Left colon (tissue), 2 donors: Measurements from ENCODE around the gene AMZ1. TPM values are rescaled to one million over a fixed set of nuclear protein-coding genes. Genes with fewer than 3 reads are reported as not detected.
"Not testable (repeated sequence)": the region's sequence is repeated elsewhere in the genome, so short reads cannot be mapped to it uniquely, and the experiment has no call there.

Experiments
- ATAC-seq: fragments of 200-7000 bp; cut with Tn5 transposase; one replicate; pipeline ENCODE4 v1.9.1; 2020; ENCODE audit warnings: mild to moderate bottlenecking, moderate library complexity
- DNase-seq, 2 donors: peaks; one replicate each; pipeline ENCODE4 v3.0.0-alpha.2; 2020
- intact Hi-C, 2 donors: fragments of 100-400 bp; cut with DNase I in 1 of 2; cut with micrococcal nuclease in 1 of 2; formaldehyde crosslinking; loops; one replicate each; pipeline versions ENCODE4 v1.11.2 to v1.14.0; 2022; cut with DNase I, micrococcal nuclease
- total RNA-seq, 2 donors: library from RNA; stranded (reverse); fragmentation: NEBNext Ultra II Directional; extraction: Animal tissue kit (Norgen Biotek cat#: 25700); gene quantifications; one replicate each; pipeline ENCODE4 v1.2.1, GENCODE V29; 2021
- donor health status: DM: no; HTN: no; CAD: no.
- donor health status: DM: yes; HTN: yes; CAD: no.

Gene AMZ1
- total RNA-seq, 2 donors from 2014 or later = 0.28 TPM; not detected in 1

DNA sequence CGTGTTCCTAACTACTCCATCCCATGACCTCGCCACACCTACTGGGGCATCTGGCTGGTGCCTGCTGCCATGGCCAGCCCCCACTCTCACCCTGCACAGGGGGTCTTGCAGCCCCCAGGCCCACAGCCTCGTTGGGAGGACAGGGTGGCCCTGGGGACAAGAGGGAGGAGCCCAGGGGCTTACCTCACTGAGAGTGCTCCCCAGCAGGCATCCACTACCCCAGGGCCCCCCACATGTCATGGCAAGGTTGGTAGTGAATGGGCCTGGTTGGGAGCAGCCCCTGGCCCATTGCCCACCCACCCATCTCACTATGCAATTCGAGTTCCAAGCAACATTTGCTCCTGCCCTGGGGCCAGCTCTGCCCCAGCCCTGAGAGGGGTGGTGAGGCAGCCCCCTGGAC lies 24.0 kb upstream of the AMZ1 start:
- DNase-seq = no peak
- ATAC-seq = no peak
- intact Hi-C loops = no loop called here

DNA sequence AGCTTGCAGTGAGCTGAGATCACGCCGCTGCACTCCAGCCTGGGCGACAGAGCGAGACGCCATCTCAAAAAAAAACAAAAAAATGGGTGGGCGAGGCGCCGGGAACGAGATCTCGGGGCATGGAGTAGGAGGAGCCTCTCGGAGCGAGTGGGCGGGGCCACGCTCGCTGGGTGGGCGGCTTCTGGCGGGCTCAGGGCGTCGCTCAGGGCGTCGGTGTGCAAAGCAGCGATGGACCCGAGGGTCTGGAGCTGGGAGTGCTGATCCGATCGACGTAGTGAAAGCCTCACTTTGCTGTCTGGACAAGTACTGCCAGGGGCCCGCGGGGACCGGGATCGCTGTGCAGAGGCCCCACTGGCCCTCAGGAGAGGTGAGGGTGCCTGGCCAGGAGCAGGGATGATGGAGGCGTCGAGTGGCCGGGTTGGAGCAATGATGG lies 22.6 kb upstream of the AMZ1 start:
- no peak for ATAC-seq
- intact Hi-C loops = no loop called here
- no peak for DNase-seq

DNA sequence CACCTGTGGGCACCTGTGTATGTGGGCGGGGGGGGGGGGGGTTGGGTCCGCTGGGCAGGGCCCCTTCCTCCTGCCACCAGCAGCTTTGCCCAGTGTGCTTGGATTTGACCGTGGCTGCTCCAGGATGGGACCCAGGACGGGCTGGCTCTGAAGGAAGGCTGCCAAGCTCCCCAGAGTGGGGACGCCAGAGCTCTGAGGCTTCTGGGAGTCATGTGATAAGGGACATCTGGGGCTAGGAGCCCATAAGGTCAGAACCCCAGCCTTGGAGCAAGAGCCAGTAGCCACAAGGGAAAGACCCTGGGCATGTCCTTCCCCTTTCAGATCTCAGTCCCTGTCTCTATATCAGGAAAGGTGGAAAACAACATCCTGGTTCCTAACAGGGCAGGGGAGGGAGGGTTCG lies 21.8 kb upstream of the AMZ1 start:
- DNase-seq (no peak), ATAC-seq (no peak)
- intact Hi-C loops = no loop called here

DNA sequence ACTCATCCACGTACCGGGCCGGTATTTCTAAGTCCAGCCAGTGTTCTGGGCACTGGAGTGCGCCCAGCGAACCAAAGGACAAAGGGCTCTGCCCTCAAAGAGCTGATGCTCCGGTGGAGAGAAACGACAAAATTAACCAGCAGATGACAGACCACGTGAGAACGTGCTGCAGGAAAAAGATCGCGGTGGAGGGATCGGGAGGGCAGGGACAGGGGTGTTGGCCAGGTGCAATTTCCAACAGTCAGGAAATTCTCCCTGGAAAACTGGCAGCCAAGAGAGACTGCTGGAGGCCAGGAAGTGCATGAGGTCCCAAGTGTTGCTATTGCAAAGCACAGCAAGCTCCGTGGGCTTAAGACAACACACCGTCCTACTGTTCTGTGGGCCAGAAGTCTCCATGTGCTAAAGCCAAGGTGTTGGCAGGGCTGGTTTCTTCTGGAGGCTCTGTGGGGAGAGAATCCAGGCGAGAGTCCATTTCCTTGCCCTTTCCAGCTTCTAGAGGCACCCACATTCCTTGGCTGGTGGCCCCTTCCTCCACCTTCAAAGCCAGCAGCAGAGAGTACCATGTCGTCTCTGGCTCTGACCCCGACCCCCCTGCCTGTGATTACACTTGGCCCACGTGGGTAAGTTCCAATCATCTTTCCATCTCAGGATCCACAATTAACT lies 21.3 kb upstream of the AMZ1 start:
- ATAC-seq = peak; percentile 61
- intact Hi-C loops = no loop called here

DNA sequence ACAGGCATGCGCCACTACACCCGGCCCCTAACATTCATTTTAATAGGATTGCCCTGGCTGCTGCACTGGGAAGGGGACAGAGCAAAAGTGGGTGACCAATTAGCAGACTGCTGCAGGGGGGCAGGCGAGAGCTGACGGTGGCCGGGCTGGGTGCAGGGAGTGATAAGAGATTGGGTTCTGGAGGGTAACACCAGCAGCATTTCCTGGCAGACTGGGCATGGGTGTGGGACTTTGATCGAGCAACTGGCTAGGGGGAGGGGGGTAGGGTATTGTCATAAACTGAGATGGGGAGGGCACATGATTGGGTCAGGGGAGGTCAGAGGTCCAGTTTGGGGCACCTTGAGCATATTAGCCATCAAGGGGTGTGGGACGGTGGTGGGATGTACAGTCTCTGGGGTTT lies 20.2 kb upstream of the AMZ1 start:
- no peak for ATAC-seq
- intact Hi-C loops = no loop called here
- DNase-seq = no peak

More for the DNA sequence above, 21.3 kb upstream of the AMZ1 start:
- DNase-seq = no peak

DNA sequence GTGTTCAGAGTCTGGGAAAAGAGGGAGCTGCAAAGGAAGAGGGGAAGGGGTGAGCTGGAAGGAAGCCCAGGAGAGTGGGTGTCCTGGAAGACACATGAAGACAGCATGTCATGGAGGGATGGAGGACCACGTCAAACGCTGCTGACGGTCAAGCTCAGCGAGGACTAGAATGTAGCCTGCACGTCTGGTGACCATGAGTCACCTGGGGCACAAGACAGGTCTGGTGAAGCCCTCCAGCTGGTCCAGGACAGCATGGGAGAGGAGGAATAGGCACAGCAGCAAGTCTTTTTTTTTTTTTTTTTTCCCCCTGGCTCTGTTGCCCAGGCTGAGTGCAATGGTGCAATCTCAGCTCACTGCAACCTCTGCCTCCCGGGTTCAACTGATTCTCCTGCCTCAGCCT lies 19.6 kb upstream of the AMZ1 start:
- DNase-seq (no peak), ATAC-seq (no peak)
- intact Hi-C loops = no loop called here

DNA sequence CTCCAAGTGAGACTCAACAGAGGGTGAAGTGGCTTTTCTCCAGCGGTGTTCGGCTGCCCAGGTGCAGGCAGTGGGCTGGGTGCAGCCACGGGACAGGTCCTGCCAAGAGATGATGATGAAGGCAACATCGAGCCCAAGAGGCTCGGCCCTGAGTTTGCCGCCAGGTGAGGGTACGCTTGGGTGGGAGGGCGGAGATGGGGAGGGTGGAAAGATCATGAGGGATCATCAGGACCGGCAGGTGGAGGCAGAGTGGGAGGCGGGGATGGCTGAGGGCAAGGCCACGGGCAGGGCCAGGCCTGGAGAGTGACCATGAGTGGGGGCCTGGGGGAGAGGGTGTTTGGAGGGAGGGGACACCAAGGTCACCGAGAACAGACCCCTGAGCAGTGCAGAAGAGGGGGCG lies 17.8 kb upstream of the AMZ1 start:
- DNase-seq (no peak), ATAC-seq (no peak)
- intact Hi-C loops = no loop called here

DNA sequence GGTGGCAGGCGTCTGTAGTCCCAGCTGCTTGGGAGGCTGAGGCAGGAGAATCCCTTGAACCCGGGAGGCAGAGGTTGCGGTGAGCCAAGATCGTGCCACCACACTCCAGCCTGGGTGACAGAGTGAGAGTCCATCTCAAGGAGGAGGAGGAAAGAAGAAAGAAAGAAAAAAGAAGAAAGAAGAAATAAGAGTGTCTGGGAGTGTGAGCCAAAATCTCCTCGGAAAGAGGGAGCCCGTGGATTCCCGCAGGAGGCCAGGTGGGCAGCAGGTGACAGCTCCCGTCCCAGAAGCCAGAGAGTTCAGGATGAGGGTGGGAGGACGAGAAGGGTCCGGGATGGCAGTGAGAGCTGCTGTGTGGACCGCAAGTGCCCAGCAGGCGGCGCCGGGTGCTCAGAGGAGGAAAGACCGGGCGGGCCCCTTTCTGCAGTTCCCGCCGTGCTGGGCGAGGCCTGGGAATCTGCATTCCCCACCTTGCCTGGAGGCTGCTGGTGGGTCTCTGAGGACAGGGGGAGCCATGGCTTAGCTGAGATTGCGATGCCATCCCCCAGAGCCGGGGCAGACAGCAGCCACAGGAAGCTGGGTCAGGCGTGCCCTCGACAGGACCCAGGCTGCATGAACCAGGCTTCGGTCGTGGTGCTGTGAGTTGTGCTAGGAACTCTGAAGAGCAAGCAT lies 17.1 kb upstream of the AMZ1 start:
- intact Hi-C loops = no loop called here
- ATAC-seq (peak; percentile 72), DNase-seq (peak; percentile 49 to 81)

DNA sequence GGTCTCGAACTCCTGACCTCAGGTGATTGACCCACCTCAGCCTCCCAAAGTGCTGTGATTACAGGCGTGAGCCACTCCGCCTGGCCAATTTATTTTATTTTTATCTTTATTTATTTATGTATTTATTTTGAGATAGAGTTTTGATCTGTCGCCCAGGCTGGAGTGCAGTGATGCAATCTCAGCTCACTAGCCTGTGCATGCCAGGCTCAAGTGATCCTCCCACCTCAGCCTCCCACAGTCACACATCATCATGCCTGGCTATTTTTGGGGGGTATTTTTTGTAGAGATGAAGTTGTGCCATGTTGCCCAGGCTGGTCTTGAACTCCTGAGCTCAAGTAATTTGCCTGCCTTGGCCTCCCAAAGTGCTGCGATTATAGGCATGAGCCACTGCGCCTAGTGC lies 14.8 kb upstream of the AMZ1 start:
- ATAC-seq, intact Hi-C loops, DNase-seq: not testable (repeated sequence)

DNA sequence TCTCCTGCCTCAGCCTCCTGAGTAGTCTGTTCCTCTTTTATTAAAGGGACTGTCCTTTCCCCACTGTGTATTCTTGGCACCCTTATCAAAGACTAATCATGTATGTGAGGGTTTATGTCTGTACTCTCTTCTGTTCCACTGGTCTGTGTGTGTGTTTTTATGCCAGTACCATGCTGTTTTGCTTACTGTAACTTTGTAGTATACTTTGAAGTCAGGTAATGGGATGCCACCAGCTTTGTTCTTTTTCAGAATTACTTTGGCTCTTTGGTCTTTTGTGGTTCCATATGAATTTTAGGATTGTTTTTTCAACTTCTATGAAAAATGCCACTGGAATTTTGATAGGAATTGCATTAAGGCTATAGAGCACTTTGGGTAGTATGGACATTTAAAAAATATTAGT lies 14.1 kb upstream of the AMZ1 start:
- intact Hi-C loops = no loop called here
- DNase-seq = no peak
- ATAC-seq = no peak

DNA sequence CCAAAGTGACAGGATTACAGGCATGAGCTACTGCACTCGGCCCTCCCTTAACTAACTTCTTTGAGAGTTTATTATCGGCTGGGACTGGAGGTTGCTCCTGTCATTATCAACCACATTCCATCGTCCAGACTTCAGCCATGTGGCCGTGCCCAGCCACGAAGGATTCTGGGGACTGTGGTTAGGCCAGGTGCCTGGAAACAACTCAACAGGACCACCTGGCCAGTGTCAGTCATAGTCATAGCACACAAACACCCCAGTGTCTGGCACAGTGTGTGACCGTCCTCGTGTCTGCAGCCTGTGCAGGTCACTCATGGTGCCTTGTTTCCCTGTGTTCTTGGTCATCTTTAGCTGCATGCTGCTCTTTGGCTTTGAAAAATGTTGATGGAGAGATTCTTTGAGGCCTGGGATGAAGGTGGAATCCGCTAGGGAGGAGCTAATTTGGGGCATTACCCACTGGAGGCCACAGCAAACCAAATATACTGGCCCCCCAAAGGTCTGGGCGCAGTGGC lies 12.7 kb upstream of the AMZ1 start:
- DNase-seq = no peak
- ATAC-seq = no peak
- intact Hi-C loops = no loop called here

DNA sequence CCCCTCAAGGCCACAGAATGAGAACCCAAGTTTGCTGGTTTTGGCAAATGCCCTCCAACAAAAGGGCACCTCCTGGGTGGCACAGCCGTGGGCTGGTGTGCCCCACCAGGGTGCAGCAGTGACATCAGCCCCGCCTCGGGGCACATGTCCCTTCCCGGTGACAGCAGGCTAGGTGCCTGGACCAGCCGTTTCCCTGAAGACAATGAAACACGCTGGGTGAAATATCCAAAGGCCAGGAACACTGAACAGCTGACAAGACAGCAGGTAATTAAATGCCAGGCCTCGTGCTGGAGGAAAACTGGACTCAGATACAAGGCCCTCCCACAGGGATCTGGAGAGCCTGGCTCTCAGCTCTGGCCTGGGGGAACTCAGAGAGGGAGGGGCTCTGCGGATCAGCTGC lies 11.4 kb upstream of the AMZ1 start:
- DNase-seq, ATAC-seq, intact Hi-C loops: not testable (repeated sequence)

DNA sequence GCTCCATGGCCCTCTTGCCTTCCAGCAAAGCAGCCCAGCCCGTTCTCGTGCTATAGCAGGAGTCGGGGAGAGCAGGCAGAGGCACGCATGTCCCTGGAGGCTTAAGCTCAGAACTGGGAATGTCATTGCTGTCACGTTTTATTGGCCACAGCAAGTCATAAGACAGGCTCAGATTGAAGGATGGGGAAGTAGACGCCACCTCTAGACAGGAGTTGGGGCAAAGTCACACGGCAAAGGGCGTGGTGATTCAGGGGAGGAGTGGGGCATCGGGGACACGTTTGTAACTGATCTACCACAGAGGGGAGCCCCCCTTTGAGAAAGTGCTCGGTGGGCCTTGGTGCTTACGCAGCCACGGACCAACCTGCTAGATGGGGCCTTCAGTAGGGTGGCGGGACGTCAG lies 9.5 kb upstream of the AMZ1 start:
- ATAC-seq = peak; percentile 75
- DNase-seq, intact Hi-C loops: not testable (repeated sequence)

DNA sequence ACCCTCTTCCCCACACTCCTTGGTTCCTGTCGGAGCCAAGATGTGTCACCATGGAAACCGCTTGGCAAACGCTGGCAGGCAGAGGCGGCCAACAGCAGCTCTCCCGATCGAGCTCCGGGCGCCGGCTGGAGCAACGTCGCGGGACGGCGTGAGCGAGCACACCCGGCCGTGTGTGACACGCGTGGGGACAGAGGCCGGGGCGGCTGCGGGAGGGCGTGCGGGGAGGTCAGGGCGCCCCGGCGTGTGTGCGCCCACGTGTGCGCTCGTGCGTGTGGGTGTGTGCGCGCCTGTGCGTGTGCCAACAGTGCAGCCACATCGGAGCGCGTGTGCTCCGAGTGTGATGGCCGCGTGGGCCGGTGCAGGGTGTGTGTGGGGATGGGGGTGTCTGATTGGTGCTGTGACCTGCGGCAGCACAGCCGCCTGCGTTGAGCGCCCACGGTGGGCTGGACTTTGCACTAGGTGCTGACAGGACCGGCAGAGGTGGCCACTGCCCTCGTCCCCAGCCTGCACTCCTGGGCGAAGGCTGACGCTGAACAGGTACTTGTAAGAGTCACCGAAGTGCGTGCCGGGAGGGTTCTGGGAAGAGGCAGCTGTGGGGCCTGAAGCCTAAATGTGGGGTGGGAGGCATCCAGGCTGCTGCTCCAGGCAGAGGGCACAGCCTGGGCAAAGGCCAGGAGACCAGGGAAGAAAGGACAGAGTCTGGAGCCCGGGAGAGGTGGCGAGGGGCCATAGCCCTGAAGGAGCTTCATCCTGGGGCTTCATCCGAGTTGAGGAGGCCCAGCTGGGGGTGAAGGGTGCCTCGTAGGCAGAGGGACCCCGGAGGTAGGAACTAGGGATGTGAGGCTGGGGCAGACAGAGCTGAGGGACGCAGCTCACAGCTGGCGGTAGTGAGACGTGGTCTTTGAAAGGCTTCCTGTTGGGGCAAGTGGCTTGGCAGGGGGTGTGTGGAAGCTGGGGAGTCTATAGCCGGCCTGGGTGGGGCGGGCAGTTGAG lies 8.6 kb upstream of the AMZ1 start:
- ATAC-seq = peak; percentile 45
- intact Hi-C loops, DNase-seq: not testable (repeated sequence)

DNA sequence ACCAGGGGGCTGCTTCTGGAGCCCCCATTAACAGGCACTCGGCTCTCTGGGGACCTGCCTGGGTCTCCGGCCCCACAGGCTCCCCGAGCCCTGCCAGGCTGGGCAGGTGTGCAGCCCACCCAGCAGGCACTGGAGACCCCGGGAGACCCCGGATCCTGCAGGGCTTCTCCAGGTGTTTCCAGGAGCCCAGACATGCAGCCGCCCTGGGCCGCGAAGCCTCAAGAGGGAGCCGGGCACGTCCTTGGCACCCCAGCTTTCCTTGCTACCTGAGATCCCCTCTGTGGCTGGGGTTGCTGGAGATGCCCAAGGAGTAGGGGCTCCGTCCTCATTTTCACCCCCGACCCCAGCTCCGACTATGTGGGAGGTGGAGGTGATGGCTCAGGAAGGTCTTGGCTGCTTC lies 7.7 kb upstream of the AMZ1 start:
- ATAC-seq = no peak
- intact Hi-C loops = no loop called here
- DNase-seq = no peak

DNA sequence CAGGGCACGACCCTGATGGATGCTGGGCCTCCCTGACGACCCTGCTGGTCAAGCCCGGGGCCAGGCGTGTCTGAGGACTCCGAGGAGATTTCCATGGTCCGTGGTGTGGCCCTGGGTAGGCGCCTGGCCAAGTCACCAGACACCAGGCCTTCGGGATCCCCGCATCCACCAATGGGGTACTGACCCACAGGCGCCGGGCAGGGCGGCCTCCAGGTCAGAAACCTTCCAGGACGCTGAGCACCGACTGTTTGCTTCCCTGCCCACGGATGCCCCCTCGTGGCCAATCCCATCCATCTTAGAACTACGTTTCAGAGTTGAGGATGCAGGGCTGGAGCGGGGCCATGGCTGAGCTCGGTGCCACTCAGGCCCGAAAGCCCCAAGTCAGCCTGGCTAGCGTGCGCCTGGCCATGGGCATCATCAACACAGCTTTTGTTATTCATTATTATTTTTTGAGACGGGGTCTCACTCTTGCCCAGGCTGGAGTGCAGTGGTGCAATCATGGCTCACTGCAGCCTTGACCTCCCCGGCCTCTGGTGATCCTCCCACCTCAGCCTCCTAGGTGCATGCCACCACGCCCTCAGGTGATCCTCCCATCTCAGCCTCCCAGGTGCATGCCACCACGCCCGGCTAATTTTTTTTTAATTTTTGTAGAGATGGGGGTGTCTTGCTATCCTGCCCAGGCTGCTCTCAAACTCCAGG lies 7.1 kb upstream of the AMZ1 start:
- DNase-seq (peak; percentile 64 to 91), ATAC-seq (peak; percentile 74)
- intact Hi-C loops = no loop called here

DNA sequence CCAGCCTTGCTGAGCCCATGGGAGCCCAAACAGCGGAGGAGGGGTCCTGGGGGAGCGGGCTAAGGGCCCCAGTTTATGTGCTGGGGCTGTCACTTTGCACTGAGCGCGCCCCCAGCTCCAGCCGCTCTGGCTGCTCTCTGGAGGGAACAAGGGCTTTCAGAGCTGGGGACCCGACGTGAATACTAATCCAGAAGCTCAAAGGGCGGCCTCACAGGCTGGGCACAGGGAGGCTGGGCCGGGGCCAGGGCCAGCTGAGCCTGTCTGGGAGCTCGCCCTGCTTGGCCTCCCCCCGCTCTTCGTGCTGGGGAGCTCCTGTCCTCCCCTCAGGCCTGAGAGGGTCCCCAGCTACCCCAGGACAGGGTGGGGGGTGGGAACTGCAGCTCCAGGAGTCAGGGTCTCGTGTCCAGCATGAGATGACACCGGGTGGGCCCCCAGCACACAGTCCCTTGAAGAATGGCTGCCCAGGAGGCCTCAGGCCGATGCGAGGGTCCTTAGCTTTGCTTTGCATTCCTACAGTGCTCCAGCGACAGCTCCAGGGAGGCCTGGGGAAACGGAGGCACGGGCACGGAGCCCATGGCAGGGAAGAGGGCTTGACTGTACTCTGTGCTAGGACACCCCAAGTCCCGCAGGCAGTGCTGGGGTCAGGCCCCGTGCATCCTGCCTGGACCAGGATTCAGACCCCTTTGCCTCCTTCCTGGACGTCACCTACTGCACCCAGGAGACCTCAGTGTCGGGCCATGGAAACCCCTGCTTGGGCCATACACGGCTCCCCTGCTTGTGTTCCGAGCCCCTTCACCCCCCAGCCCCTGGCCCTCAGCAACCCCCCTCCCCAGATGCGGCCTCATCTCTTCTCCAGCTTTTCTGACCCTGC lies 5.8 kb upstream of the AMZ1 start:
- intact Hi-C loops = no loop called here
- no peak for ATAC-seq
- no peak for DNase-seq

DNA sequence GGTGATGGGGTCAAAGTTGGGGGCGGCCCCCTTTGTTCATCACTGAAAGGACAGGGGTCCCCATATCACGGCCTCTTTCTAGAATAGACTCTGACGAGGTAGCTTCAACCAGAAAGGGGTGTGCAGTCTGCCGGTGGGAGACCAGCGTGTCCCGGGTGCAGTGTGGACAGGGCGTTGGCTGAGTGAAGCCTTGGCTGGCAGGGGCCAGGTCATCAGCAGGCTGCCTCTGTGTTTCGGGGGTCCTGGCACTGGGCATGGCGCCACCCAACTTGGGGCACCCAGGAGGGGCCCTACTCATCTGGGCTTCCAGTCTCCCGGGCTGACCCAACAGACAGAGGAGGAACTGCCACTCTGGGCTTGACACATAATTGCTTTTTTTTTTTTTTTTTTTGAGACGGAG lies 3.5 kb upstream of the AMZ1 start:
- DNase-seq (no peak), ATAC-seq (no peak)
- intact Hi-C loops = no loop called here
